ENCODE measurements around the gene RASA2. TPM values are rescaled to one million over a fixed set of nuclear protein-coding genes. Genes with fewer than 3 reads are reported as not detected.

The RASA2 gene
- total RNA-seq, 1 donor from 2014 or later: 13.2 TPM

DNA sequence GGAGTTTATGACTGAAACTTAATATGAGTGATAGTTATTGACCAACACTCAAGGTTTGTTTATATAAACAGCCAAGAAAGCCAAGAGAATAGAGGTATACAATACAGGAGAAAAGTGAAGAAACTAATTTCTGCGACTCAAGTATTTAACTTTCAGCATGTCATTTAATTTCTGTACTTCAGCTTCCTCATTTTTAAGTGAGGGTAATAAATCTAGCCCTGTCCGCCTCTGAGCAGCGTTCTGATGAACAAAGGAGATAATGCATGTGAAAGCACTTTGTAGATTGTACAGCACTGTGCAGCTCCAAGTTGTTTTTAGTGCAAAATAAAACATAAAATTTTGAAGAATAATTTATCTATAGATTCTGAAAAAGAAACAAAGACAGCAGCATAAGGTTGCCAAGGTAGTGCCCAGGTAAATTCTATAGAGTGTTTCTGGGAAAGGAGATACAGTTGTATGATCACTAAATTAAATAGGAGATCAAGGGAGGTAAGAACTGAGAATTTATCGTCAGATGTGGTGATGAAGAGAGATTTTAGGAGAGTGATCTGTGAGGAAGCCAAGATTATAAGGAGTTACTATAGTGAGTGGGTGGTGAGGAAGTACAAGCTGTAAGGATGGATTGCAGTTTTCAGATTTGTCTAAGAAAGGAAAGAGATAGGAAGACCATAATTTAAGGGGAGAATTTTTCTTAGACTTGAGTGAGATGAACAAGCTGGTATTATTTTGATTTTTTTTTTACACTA, 71.3 kb downstream of the RASA2 start:
- no peak for DNase-seq
- TF ChIP-seq CTCF (IDR thresholded peaks at IDR 0.05; ENCODE audit: partially characterized antibody, unreplicated experiment): no peak
- Mint-ChIP-seq H3K27ac (ENCODE audit: unreplicated experiment) (no peak overlapping the region), H3K4me1 (ENCODE audit: low read depth, unreplicated experiment) (no peaks in the 10 kb centered on the region), H3K36me3 (ENCODE audit: unreplicated experiment) (no peaks in the 10 kb centered on the region), H3K27me3 (ENCODE audit: unreplicated experiment) (no peaks in the 10 kb centered on the region), H3K9me3 (ENCODE audit: unreplicated experiment) (no peaks in the 10 kb centered on the region), H3K4me3 (ENCODE audit: unreplicated experiment) (no peak overlapping the region)

DNA sequence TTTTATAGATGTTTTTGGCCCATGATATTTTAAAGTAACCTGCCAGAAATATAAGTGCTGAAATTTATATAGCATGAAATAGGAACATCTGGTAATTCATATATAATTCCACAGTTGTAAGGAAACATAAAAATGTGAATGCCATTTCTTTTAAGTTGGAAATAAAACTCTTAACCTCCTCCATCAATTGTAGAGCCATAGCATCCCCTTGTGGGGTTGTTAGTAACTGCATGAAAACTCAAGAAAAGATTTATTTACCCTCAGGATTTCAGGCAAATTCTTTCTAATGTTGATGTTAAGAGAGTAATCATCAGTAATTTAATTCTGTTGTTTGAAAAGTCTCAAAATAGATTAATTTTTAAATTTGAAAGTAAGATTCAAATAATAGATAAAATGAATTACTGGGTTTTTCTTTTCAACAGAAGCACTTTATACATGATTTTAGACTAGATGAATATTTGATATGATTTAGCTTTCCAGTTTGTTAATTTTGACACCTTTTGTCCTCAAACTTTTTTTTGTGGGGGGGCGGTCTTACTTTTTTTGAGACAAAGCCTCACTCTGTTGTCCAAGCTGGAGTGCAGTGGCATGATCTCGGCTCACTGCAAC, 74.7 kb downstream of the RASA2 start:
- Mint-ChIP-seq H3K9me3 (ENCODE audit: unreplicated experiment) (no peaks in the 10 kb centered on the region), H3K27ac (ENCODE audit: unreplicated experiment) (no peak overlapping the region), H3K4me1 (ENCODE audit: low read depth, unreplicated experiment) (no peaks in the 10 kb centered on the region), H3K4me3 (ENCODE audit: unreplicated experiment) (no peak overlapping the region), H3K27me3 (ENCODE audit: unreplicated experiment) (no peaks in the 10 kb centered on the region), H3K36me3 (ENCODE audit: unreplicated experiment) (no peaks in the 10 kb centered on the region)
- no peak for DNase-seq
- peak; percentile 88 for TF ChIP-seq CTCF (IDR thresholded peaks at IDR 0.05; ENCODE audit: partially characterized antibody, unreplicated experiment)

GRCh38 chr3:141564241-141564640, 77.4 kb downstream of the RASA2 start:
- no peaks in the 10 kb centered on the region for H3K9me3 Mint-ChIP-seq (ENCODE audit: unreplicated experiment)
- no peak for DNase-seq
- H3K27ac Mint-ChIP-seq (ENCODE audit: unreplicated experiment): no peak overlapping the region
- H3K36me3 Mint-ChIP-seq (ENCODE audit: unreplicated experiment): no peaks in the 10 kb centered on the region
- no peaks in the 10 kb centered on the region for H3K4me1 Mint-ChIP-seq (ENCODE audit: low read depth, unreplicated experiment)
- H3K4me3 Mint-ChIP-seq (ENCODE audit: unreplicated experiment): no peak overlapping the region
- TF ChIP-seq CTCF (IDR thresholded peaks at IDR 0.05; ENCODE audit: partially characterized antibody, unreplicated experiment): no peak
- no peaks in the 10 kb centered on the region for H3K27me3 Mint-ChIP-seq (ENCODE audit: unreplicated experiment)

DNA sequence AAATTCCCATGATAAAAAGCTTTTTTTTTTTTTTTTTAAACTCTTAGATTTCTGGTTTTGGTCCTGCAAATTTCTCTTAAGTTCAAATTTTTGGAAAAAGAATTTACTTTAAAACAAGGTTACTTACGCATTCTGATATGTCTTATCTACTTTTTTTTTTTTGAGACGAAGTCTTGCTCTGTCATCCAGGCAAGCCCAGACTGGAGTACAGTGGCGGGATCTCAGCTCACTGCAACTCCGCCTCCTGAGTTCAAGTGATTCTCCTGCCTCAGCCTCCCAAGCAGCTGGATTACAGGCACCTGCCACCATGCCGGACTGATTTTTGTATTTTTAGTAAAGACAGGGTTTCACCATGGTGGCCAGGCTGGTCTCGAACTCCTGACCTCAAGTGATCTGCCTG, 83.2 kb downstream of the RASA2 start:
- no peak for TF ChIP-seq CTCF (IDR thresholded peaks at IDR 0.05; ENCODE audit: partially characterized antibody, unreplicated experiment)
- Mint-ChIP-seq H3K36me3 (ENCODE audit: unreplicated experiment) (no peaks in the 10 kb centered on the region), H3K4me1 (ENCODE audit: low read depth, unreplicated experiment) (no peaks in the 10 kb centered on the region), H3K4me3 (ENCODE audit: unreplicated experiment) (no peak overlapping the region), H3K27me3 (ENCODE audit: unreplicated experiment) (no peaks in the 10 kb centered on the region), H3K27ac (ENCODE audit: unreplicated experiment) (no peak overlapping the region), H3K9me3 (ENCODE audit: unreplicated experiment) (no peaks in the 10 kb centered on the region)
- no peak for DNase-seq

All from glutamatergic neuron (in vitro differentiated cells).